Endothelial cell of umbilical vein (primary cell): ENCODE results near the gene DEK.

Experiments used
- MAX ChIP-seq: IDR thresholded peaks from 2 replicates; pipeline ENCODE4 v1.6.1; 2011; ENCODE audit not compliant: insufficient read depth, insufficient read length
- POLR2A ChIP-seq: IDR thresholded peaks from 2 replicates; pipeline ENCODE4 v1.6.1; 2012; ENCODE audit warnings: low read depth, mild to moderate bottlenecking, control low read depth, low read length
- TF ChIP-seq, protein P1 (sequence below), 2 donors: IDR thresholded peaks; 1 replicate in 1 of 2; 2 replicates in 1 of 2; pipeline ENCODE4 v1.5.1; 2011; ENCODE audit warnings: low read length in 2 of 2, mild to moderate bottlenecking in 2 of 2, moderate library complexity in 2 of 2, control low read depth in 1 of 2, inconsistent platforms in 1 of 2, low read depth in 1 of 2; ENCODE audit not compliant: insufficient read depth in 1 of 2; ENCODE audit errors: extremely low read depth in 1 of 2

DNA sequence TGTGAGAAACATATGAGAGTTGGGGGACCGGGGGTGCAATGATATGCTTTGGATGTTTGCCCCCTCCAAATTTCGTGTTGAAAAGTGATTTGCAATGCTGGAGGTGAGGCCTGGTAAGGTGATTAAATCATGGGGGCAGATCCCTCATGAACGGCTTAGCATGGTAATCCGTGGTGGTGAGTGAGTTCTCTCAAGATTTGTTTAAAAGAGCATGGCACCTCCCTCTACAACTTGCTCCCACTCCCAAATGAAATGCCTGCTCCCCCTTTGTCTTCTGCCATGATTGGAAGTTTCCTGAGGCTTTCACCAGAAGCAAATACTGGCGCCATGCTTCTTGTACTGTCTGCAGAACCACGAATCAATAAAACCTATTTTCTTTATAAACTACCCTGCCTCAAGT, 2.5 kb downstream of the DEK start:
- no peak for TF ChIP-seq POLR2A
- TF ChIP-seq, protein P1, sequence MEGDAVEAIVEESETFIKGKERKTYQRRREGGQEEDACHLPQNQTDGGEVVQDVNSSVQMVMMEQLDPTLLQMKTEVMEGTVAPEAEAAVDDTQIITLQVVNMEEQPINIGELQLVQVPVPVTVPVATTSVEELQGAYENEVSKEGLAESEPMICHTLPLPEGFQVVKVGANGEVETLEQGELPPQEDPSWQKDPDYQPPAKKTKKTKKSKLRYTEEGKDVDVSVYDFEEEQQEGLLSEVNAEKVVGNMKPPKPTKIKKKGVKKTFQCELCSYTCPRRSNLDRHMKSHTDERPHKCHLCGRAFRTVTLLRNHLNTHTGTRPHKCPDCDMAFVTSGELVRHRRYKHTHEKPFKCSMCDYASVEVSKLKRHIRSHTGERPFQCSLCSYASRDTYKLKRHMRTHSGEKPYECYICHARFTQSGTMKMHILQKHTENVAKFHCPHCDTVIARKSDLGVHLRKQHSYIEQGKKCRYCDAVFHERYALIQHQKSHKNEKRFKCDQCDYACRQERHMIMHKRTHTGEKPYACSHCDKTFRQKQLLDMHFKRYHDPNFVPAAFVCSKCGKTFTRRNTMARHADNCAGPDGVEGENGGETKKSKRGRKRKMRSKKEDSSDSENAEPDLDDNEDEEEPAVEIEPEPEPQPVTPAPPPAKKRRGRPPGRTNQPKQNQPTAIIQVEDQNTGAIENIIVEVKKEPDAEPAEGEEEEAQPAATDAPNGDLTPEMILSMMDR (IDR thresholded peaks at IDR 0.05; ENCODE audit: extremely low read depth in 1 of 2, insufficient read depth in 1 of 2, low read depth in 1 of 2, low read length in 2 of 2): no peak
- no peak for TF ChIP-seq MAX
